Measurements from ENCODE around the gene AOC1.

Gene AOC1

GRCh38 chr7:150838965-150839650, 13.2 kb upstream of the AOC1 start:
- H3K27ac ChIP-seq: no peak overlapping the region
- TF ChIP-seq, protein P1, sequence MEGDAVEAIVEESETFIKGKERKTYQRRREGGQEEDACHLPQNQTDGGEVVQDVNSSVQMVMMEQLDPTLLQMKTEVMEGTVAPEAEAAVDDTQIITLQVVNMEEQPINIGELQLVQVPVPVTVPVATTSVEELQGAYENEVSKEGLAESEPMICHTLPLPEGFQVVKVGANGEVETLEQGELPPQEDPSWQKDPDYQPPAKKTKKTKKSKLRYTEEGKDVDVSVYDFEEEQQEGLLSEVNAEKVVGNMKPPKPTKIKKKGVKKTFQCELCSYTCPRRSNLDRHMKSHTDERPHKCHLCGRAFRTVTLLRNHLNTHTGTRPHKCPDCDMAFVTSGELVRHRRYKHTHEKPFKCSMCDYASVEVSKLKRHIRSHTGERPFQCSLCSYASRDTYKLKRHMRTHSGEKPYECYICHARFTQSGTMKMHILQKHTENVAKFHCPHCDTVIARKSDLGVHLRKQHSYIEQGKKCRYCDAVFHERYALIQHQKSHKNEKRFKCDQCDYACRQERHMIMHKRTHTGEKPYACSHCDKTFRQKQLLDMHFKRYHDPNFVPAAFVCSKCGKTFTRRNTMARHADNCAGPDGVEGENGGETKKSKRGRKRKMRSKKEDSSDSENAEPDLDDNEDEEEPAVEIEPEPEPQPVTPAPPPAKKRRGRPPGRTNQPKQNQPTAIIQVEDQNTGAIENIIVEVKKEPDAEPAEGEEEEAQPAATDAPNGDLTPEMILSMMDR (conservative IDR thresholded peaks at IDR 0.05): no peak

- H3K27ac ChIP-seq: no peak overlapping the region
- TF ChIP-seq, protein P1 (conservative IDR thresholded peaks at IDR 0.05): no peak
Measured at GRCh38 chr7:150842018-150842417, 10.3 kb upstream of the AOC1 start.

DNA sequence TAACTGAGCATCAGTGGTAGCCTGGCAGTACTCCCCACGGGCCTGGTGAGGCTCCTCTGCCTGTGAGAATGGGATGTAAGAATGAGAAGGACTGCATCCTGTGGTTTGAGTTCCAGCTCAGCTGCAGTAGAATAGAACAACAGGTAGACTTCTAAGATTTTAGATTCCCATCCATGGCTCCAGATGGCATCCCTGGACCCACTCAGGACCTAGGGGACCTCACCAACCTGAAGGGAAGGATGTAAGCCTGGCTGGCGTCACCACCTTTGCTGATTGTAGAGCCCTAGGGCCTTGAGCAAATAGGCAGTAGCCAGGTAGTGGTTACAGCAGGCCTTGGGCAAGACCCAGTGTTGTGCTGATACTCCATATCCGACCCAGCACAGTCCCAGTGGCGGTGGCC, 9.6 kb upstream of the AOC1 start:
- TF ChIP-seq, protein P1 (conservative IDR thresholded peaks at IDR 0.05): no peak
- no peak overlapping the region for H3K27ac ChIP-seq

- TF ChIP-seq, protein P1 (conservative IDR thresholded peaks at IDR 0.05): no peak
- H3K27ac ChIP-seq: no peak overlapping the region
Measured at GRCh38 chr7:150845421-150845861, 6.9 kb upstream of the AOC1 start.

DNA sequence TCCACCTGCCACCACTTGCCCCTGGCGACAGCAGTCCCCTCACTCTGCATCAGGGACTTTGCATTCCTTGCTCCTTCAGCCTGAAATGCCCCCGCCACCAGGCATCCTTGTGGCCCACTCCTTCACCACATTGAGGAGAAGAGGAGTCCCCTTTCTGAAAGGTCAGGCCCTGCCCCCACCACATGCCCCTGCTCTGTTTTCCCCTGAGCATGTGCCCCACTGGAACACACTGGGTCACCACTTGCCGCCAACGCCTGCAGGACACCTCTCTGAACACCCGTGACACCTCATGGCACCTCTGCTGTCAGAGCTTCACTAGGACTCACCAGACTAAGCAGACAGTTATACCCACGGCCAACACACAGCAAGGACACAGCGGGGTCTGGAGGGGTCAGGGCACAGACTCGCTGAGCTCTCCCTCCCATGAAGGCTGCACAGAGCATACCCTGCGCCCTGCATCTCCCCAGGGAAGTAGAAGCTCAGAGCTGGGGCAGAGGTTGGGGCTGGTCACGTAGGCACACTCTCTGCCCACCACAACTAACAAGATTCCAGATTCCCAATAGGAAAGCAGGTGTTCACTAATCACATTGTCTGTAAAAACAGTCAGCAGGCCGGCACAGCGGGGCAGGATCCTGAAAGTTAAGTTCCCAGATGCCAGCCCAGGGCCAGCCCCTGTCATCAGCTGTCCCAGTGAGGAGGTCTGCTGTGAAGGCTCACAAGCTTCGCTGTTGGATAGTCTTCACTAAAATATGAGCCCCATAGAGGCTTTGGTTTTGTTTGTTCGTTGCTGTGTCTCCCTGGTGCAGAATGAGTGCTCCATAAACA, 5.8 kb upstream of the AOC1 start:
- no peak overlapping the region for H3K27ac ChIP-seq
- TF ChIP-seq, protein P1 (conservative IDR thresholded peaks at IDR 0.05): no peak

DNA sequence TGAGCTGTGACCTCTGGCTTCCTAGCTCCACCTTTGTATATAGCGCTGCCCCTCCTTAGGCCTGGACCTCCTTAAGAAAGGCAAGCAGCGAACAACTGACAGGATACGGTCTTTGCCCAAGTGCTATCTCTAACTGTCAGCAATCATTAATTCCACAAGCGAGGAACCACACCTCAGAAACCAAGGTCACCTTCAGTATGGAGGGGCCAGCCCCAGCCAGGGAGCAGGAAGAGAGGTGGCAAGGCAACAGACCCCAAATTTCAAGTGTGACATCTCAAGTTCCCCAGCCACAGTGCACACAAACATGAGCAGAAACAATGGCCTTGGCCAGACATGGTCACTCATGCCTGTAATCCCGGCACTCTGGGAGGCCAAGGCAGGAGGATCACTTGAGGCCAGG, 4.8 kb upstream of the AOC1 start:
- TF ChIP-seq, protein P1 (conservative IDR thresholded peaks at IDR 0.05): no peak
- H3K27ac ChIP-seq: no peak overlapping the region

DNA sequence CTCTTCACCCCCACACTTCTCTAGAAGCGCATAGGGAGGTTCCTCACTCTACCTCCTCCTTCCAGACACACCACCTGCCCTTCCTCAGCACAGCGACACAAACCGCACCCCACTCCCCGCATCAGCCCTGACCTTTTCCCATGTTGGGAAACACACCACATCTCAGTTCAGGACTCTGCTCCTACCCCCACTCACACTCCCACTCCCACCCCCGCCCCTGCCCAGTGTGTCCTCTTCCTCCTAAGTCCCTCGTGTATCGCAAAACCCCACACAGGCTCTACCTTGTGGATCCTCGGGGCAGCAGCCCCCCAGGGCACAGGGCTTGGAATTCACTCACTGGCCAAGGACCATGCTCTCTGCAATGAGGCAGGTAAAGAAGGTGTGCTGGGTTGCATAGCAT, 4.2 kb upstream of the AOC1 start:
- no peak overlapping the region for H3K27ac ChIP-seq
- TF ChIP-seq, protein P1 (conservative IDR thresholded peaks at IDR 0.05): no peak
